ENCODE measurements around the gene NECTIN1.

Gene NECTIN1

DNA sequence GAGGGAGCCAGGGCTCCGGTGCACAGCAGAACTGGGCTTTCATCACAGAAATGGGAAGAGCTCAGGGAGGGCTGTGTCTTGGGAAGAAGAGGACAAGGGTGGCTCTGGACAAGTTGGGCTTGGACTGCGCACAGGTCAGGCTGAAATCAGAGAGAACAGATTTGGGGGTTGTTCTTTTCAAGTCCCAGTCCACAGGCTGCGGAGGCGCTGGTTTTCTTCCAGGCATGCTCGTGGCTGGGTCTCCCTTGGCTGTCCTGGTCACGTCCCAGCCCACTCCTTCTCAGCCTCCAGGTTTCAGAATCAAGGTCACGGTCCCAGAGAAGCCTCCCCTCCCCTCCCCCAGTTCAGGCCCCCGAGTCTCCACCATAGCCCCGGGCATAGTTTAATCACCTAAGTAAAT, 17.0 kb downstream of the NECTIN1 start:
- no peak for DNase-seq

DNA sequence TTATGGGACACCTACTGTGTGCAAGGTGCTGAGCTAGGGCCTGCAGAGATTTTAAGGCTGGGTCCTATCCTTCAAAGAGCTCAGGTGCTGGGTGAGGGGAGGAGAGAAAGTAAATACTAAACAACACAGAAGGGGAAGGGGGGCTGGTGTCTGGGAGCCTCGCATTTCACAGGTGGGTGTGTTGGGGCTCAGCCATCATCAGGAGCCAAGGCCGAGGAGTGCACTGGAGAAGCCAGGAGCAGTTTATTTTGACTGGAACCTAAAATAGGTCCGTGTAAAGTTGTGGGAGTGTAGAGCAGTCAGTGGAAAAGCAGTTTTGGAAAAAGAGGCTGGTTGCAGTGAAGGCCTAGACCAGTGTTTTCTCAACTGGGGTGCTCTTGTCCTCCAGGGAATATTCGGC, 17.5 kb downstream of the NECTIN1 start:
- no peak for DNase-seq

DNA sequence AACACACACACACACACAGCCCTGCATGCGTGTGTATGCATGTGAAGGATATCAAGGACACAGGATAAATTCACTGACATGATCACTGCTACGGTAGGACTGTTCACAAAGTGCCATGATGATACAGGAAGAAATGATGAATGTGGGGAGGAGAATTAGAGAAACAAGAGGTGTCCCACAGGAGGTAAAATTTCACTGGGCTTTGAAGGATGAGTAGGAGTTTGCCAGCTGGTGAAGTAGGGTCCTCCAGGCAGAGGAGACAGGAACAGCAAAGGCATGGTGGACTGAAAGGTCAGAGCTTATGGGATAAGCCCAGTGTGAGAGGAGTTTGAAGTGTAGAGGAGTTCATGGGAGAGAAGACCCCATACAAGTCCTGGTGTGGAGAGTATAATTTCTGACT, 18.6 kb downstream of the NECTIN1 start:
- DNase-seq: no peak

DNA sequence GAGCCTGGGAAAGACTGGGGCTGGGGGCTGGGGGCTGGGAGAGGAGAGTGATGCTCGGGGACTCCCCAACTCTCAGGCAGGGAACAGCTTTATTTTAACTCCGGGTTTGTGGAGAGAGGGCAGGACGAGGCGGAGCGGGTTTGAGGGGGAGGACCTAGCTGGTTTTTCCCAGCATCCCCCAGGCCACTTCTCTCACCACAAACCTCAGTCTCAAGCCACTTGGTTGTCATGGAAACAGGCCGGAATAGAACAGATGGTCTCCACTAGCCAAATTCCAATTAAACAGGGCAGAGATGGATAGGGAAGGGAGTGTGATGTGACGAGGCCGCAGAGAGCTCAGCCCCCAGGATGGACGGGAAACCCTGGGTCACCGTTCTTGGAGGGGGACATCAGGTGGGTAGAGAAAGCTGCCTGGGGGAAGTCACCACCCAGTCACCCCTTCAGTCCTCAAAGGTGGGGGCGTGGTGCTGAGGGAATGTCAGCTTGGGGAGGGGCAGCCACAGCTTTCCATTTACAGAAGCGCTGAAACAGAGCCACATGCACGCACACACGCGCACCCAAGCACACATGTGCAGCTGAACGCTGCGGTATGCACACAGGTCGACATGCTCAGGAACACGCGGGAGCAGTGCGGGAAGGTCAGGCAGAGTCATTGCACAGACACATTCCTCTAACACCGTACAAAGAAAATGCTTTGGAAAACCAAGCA, 19.2 kb downstream of the NECTIN1 start:
- DNase-seq: peak; percentile 94

DNA sequence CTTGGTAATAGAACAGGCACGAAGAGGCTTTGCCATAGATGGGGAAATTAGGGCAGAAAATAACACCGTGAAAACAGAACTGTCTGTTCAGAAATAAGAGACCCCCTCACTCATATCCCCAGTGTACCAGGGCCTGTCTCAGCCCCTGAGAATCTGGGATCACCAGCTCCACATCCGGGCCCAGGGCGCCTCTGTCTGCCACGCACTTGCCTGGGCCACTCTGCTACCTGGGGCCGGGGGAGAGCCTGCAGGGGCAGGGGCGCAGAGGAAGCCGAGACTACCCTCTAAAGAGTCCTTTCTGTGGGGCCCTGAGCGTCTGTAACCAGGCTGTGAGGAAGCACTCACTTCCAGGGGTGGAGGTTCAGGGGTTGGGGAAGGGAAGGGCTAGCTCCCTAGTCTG, 19.8 kb downstream of the NECTIN1 start:
- no peak for DNase-seq

DNA sequence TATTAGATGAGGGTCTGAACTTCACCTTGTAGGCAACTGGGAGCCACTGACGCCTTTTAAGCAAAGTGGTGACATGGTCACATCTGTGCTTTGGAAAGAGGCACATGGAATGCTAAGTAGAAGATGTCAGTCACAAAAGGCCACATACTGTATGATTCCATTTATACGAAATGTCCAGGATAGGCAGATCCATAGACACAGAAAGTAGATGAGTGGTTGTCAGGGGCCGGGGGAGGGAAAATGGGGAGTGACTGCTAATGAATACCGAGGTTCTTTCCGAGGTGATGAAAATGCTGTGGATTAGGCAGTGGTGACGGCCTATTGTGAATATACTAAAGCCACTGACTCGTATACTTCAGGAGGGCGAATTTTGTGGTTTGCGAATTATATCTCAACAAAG, 20.6 kb downstream of the NECTIN1 start:
- no peak for DNase-seq

DNA sequence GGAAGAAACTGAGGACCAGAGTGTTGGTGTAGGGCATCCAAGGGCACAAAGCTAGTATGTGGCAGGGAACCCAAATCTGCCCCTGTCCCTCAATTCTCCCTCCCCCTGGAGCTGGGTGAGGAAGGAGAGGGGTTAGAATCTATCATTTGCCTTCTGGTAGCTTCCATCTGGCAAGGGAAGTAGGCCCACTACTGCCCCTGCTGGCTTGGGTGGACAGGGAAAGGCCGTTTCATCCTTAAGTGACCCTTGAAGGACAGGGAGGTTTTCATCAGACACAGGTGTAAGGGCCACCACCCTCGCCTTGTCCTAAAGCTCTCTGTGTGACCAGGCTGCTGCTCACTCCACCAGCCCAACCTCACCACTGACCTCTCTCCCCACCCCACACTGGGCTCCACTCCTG, 22.1 kb downstream of the NECTIN1 start:
- DNase-seq: no peak

DNA sequence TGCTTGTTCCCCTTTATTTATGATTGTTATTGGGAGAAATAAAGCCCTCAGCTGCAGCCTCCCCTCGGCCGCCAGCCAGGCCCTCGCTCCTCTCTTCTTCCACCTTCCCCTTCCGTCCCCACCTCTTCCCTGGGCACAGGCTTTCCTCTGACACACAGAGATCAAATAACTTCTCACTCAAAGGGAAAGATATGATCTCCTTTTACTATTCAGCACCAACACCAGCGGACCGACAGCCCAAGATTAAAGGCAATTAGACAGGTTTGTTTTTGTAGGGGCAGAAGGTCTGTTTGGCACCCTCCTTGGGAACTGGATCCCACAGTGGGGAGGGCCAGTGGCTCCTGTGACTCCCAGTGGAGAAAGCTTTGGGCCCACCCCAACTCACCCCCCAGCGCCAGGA, 23.0 kb downstream of the NECTIN1 start:
- no peak for DNase-seq

DNA sequence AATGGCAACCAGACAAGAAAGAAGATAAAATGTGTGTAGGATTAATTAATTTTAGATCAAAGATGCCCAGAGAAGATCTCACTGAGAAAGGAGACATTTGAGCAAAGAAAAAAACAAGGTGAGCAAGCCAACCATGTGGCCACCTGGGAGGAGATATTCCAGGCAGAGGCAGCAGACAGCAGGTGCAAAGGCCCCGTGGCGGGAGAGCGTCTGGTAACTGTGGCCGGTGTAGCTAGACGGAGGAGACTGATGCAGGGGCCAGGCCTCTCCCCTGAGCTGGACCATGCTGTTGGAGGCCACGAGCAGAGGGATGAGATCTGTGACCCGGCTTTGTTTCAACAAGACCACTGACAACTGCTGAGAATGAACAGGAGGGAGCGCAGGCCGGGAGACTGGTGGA, 23.6 kb downstream of the NECTIN1 start:
- DNase-seq: no peak

DNA sequence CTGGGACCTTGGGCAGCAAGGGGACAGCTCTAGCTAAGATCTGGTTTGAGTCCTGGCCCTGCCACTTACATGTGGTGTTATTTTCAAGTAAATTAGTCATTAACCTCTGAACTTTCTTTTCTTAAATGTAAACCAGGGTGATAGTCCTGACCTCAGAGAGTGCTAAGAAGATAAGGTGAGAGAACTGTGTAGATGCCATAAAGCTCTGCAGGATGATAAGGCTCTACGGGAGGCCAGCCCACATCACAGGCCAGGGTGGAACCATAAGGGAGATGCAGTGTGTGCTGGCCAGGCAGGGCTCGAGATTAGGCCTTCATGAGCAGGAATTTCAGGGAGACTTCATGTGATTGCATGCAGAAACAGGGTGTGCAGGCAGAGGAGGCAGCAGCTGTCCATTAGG, 24.2 kb downstream of the NECTIN1 start:
- no peak for DNase-seq

DNA sequence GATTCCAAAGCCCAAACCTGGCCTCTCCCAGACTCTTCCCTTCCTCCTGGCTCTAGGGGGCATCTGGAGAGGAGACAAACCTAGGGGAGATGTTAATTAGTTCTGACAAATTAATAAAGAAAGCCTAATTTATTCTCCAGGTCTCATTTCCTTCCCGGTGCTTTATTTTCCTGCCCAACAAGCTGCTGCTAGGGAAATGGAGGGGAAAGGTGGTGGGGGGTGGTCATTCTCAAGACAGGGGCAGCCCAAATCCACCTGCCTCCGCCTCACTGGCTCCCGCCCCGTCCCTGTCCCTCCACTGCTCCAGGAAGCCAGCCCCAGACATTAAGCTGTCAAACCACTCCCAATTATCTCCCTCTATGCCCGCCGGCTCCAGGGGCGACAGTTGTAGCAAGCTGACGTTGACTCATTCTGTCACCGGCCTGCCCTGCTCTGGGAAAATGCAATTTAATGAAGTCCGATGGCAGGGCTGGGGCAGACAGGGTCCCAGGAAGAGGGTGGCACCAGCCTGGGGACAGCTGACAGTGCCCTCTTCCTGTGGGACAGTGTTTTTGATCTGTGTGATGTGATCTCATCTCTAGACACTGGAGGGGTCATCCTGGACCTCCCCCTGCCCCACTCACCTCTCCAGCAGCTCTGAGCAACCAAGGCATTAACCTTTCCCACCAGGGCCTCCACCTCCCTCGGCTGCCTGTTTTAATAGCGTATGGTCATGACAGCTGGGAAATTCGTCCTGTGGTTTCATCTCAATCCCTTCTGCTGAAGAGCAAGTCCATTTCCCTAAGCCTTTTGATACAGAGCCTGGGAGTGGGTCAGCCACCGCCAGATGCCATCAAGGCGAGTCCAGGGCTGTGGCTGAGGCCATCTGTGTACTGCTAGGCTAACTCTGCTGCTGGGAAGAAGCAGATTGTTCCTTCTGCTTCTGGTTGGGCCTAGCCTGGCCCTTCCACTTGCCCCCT, 27.1 kb downstream of the NECTIN1 start:
- DNase-seq: peak; percentile 65

DNA sequence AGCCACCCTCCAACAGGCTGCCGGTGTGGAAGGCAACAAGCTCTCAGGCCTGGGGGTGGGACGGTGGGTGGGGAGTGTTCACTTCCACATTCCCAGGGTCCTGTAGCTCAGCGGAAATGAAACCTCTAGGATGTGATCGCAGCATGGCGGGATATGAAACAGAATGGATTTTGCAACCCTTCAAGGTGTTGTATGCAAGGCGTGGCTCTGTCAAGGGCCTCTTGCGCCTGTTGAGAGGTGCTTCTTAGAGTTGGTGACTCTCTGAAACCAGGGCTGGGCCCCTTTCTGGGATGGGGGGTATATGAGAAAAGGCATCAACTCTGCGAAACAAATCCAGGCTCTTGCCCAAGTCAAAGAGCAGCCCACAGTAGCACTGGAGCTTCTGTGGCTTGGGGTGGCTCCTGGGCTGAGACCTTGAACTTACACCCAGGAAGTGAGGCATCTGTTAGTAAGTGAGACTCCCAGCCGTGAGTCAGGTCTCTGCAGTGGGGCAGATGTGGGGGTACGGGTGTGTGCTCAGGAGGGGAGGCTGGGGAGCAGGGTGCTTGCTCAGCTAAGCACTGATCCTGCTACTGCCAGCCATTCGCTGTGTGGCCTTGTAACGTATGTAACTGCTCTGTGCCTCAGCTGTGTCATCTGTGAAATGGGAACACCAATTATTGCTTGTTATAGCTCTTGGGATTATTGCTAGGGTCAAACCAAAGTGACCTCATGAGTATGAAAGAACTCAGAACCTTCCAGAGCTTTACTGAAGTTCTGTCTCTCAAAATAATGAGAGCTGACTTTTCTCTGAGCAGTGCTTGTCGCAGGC, 28.3 kb downstream of the NECTIN1 start:
- no peak for DNase-seq

DNA sequence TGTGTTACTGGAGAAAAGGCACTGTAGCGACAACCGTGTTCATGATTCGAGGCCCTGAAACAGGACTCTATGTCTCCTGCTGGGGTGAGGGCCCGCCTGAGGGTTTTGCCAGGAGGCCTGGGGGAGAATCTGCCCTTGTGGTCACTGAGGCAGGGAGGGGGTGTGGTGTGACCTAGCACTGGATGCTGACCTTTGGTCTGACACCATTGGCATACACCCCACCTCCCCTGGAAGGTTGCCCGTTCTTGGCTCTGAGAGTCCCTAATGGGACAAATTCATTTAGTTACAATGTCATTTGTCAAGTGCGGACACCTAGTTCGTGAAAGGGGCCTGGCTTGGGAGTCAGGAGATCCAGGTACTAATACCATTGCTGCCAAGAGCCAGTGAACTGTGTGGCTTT, 29.0 kb downstream of the NECTIN1 start:
- no peak for DNase-seq

DNA sequence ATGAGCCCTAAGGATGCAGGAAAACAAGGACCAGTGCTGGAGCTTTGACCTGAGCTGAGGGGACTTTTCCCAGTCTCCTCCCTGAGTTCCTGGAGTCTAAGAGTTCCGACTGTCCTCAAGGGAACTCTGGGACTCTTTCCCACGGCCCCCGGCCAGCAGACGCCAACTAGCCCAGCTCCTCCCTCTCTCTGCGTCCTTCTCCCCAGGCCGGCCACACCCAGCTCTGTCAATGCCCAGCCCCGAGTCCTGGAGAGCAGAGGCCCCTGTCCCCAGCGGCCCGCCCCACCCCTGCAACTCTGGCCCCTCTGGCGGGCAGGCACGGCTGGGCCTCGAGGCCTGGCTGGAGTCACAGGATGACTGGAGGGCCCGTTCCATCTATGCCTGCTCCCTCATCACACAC, 29.8 kb downstream of the NECTIN1 start:
- DNase-seq: no peak

DNA sequence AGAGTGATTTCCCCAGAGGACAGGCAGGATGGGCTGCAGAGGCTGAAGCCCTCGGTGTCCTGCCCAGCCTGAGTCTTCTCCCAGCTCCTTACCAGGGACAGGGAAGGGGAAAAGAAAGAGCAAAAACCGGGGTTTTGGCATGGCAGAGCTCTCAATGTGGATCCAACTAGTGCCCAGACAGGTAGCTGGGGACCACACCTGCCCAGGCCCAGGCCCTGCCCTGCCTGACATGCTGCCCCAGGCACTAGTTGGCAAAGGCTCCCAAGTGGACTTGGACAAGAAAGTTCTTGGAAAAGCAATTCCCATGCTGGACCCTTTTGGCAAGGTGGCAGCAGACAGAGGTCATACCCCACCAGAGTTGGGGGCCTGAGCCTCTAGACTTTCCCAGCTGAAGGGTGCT, 31.1 kb downstream of the NECTIN1 start:
- no peak for DNase-seq

DNA sequence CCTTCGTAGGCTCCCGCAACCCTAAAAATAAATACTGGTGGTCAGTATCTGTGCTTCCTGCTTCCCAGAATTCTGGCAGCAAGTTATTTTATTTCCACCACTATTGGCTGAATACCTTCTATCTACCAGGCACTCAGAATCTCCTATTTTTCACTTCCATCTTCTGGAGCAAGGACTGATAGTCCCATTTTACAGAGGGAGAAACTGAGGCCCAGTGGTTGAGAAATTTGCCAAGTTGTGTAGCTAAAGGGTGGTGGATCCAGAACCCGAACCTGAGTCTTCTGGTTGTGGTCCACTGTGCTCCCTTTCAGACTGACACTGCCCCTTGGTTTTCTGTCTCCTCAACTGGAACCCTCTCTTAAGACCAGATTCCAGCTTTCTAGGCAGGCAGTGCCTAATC, 31.6 kb downstream of the NECTIN1 start:
- no peak for DNase-seq

DNA sequence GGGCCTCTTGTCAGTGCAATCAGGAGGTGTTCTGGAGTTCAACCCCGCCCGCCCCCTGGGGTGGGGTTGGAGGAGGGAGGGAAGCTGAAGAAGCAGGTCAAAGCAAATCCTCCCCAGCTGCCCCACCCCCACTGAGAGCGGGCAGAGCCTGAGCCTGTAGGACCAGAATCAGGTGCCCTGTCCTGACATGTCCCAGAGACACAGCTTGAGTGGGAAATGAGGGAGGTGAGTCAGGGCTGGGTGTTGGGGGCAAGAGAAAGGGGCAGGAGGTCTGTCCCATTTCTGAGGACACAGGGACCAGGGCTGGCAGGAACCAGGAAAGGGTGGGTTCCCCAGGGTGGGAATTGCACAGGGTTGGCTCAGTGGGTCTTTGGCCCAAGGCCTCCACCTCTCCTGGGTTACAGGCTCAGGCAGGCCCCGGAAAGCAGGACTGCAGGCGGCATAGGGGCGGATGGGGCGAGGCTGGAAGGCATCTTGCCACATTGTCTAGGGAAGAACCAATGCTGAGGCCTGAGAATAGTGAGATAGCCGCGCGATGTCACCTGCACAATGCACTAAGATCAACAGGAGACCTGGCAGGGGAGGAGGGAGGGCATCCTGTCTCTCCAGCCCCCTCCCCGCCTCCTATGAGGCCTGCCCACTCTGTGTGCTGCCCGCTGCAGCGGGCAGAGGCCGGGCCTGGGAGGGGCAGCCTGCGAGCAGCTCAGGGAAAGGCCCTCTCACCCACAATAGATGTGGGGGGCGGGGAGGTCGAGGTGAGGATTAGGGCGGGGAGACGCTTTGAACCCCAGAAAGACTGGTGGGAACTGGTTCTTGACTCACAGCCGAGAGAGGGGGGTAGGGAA, 32.4 kb downstream of the NECTIN1 start:
- no peak for DNase-seq

DNA sequence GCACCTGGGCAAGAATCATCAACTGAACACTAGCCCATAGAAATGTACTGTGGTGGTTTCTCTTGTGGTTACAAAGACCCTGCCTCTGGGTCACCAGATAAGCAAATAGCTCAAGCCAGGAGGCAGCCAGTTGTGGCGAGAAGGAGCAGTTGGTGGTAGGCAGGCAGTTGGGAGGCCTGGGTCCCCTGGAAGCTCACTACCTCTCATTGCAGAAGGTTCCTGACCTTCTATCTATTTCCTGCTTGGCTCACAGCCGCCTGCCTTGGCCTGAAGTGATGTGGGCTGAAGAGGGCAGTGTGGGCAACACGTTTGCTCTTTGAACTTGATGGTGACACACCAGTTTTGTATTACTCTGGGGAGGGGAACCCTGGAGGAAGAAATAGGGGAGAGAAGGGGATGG, 34.7 kb downstream of the NECTIN1 start:
- no peak for DNase-seq

DNA sequence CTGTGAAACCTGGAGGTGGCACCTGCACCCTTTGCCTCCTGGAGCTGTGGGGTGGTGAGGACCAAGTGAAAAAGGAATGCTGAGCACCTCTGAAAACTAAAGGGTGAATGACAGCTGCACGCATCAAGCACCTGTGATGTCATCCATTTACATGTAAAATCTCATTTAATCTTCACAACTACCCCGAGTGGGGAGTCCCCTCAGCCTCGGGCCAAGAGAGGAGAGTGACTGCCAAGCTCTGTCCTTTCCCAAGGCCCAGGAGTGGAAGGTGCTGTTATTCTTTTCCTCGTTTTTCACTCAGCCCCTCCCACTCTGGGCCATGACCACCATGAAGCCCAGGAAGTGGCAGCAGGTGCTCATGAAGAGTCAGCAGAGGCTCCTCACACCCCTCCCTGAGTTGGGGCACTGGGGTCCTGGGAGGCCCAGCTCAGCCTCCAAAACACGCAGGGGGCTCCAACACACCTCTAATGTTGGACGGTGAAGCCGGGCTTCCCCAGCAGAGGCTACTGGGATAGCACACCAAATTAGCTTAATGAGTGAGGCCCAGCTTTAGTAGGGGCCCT, 35.7 kb downstream of the NECTIN1 start:
- DNase-seq: no peak

DNA sequence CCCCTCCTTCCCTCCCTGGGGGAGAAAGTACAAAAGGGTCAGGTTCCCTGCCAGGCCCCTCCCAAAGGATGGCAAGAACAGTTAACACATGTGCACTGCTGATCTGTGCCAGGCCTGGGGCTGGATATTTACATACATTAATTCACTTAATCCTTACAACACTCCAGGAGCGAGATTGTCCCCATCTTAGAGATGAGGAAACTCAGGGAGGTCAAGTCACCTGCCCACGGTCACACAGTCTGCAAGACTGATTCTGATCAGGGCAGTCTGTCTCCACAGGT, 36.5 kb downstream of the NECTIN1 start:
- no peak for DNase-seq

DNA sequence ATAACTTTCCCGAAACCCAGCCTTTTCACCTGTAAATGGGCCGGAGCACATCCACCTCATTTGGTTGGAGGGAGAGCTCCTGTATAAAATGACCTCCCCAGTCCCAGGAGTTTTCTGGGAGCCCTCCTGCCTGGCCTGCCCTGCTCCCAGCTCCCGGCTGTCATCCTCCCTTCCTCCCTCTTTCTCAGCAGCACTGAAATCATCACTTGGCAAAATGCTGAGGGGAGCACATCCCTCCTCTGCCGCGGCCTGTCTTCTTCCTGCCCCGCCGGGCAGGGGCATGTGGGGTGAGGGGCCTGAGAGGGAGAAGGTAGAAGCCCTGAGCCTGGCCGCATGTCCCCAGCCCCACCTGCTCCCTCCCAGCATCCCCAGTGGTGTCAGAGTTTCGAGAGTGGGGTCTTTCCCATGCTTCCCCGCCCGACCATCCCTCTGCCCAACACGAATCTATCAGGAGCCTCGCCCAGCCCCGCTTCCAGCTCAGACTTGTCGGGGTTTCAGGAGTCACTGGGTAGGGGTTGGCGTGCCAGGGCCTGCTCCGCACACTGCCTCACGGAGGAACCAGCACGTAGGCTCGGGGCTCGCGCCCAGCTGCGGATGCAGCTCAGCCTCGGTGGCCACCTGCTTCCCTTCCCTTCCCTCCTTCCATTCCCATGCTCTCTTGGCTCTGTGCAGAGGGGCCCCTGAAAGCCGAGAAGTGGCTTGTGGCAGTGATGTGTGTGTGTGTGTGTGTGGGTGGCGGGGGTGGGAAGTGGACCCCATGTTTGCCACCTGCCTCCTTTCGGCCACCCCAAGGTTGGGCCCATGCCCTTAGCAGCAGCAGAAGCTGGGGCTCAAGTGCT, 37.1 kb downstream of the NECTIN1 start:
- DNase-seq: no peak

All from fibroblast of upper back skin (primary cell).